TTC549 (cell line): Measurements from ENCODE around the gene CEP164.

ENCODE experiments used
- FAIRE-seq: peaks from 2 replicates; lab custom pipeline; 2012; peaks lifted over from hg19 to GRCh38; lab: Jason Lieb, UNC

CEP164 gene

GRCh38 chr11:117423046-117423575 lies 95.5 kb downstream of the CEP164 start:
- FAIRE-seq = no peak

- FAIRE-seq = no peak
Measured at GRCh38 chr11:117424781-117425180, 97.1 kb downstream of the CEP164 start.

- FAIRE-seq = no peak
Measured at GRCh38 chr11:117425679-117426296, 98.1 kb downstream of the CEP164 start.

- no peak for FAIRE-seq
Measured at GRCh38 chr11:117426297-117426685, 98.6 kb downstream of the CEP164 start.

GRCh38 chr11:117426941-117427340 lies 99.3 kb downstream of the CEP164 start:
- FAIRE-seq = no peak

GRCh38 chr11:117427356-117427874 lies 99.8 kb downstream of the CEP164 start:
- no peak for FAIRE-seq

GRCh38 chr11:117428186-117428855 lies 100.7 kb downstream of the CEP164 start:
- no peak for FAIRE-seq

- FAIRE-seq = no peak
Measured at GRCh38 chr11:117428856-117429229, 101.2 kb downstream of the CEP164 start.

GRCh38 chr11:117430293-117430955 lies 102.8 kb downstream of the CEP164 start:
- no peak for FAIRE-seq

- no peak for FAIRE-seq
Measured at GRCh38 chr11:117431436-117431835, 103.8 kb downstream of the CEP164 start.

GRCh38 chr11:117433717-117434116 lies 106.1 kb downstream of the CEP164 start:
- no peak for FAIRE-seq

GRCh38 chr11:117434481-117434880 lies 106.8 kb downstream of the CEP164 start:
- FAIRE-seq = no peak

GRCh38 chr11:117435326-117435725 lies 107.7 kb downstream of the CEP164 start:
- no peak for FAIRE-seq

- no peak for FAIRE-seq
Measured at GRCh38 chr11:117437041-117437790, 109.6 kb downstream of the CEP164 start.

GRCh38 chr11:117437791-117438130 lies 110.1 kb downstream of the CEP164 start:
- FAIRE-seq = no peak

GRCh38 chr11:117438371-117439000 lies 110.8 kb downstream of the CEP164 start:
- no peak for FAIRE-seq

- no peak for FAIRE-seq
Measured at GRCh38 chr11:117439256-117439655, 111.6 kb downstream of the CEP164 start.

GRCh38 chr11:117440258-117440657 lies 112.6 kb downstream of the CEP164 start:
- FAIRE-seq = no peak

- FAIRE-seq = no peak
Measured at GRCh38 chr11:117441146-117441975, 113.7 kb downstream of the CEP164 start.

GRCh38 chr11:117442049-117442868 lies 114.6 kb downstream of the CEP164 start:
- no peak for FAIRE-seq
